CD4-positive, alpha-beta memory T cell (primary cell): ENCODE measurements around the gene MTURN. TPM values are rescaled to one million over a fixed set of nuclear protein-coding genes. Genes with fewer than 3 reads are reported as not detected.

ENCODE experiments used
- CTCF ChIA-PET: fragments of 350-600 bp; sonication (Branson Sonifier 250); formaldehyde crosslinking; loops from one replicate; lab custom pipeline; 2021; ENCODE audit warnings: inconsistent platforms; ENCODE audit not compliant: partially characterized antibody; lab: Charles Lee
- POLR2A ChIA-PET: fragments of 350-600 bp; sonication (Branson Sonifier 250); formaldehyde crosslinking; loops from one replicate; lab custom pipeline; 2021; ENCODE audit not compliant: partially characterized antibody; lab: Charles Lee
- DNase-seq, 5 donors: peaks; one replicate each; pipeline versions ENCODE4 v3.0.0 to v3.0.0-alpha.2; 2020 to 2022; ENCODE audit warnings: mixed read lengths in 1 of 5
- H3K27ac ChIP-seq: one replicate; pipeline ENCODE4 v1.7.0; 2013; ENCODE audit warnings: low read depth, low read length
- H3K27me3 ChIP-seq: 2 replicates; pipeline ENCODE4 v1.7.0; 2013; ENCODE audit warnings: mild to moderate bottlenecking, low read length, moderate library complexity; ENCODE audit not compliant: insufficient read depth
- H3K36me3 ChIP-seq: 2 replicates; pipeline ENCODE4 v1.7.0; 2013; ENCODE audit warnings: mild to moderate bottlenecking, low read length, moderate library complexity; ENCODE audit not compliant: insufficient read depth
- H3K4me1 ChIP-seq: 2 replicates; pipeline ENCODE4 v1.7.0; 2013; ENCODE audit warnings: mild to moderate bottlenecking, low read length, moderate library complexity; ENCODE audit not compliant: insufficient read depth
- H3K4me3 ChIP-seq, 2 donors: one replicate each; pipeline ENCODE4 v1.7.0; 2013; ENCODE audit warnings: low read length in 2 of 2, mild to moderate bottlenecking in 1 of 2
- H3K9me3 ChIP-seq, 2 donors: one replicate each; pipeline ENCODE4 v1.7.0; 2013; ENCODE audit warnings: low read length in 2 of 2, control low read depth in 1 of 2; ENCODE audit not compliant: control insufficient read depth in 1 of 2
- H3K27ac Mint-ChIP-seq, 7 donors: one replicate each; pipeline ENCODE4 v1.8.0; 2020 to 2021; ENCODE audit warnings: mixed read lengths in 7 of 7, mild to moderate bottlenecking in 6 of 7, inconsistent platforms in 3 of 7, moderate library complexity in 3 of 7
- H3K27me3 Mint-ChIP-seq, 2 donors: one replicate each; pipeline ENCODE4 v1.8.0; 2020 to 2021; ENCODE audit warnings: mixed read lengths in 2 of 2
- H3K36me3 Mint-ChIP-seq, 2 donors: one replicate each; pipeline ENCODE4 v1.8.0; 2020 to 2021; ENCODE audit warnings: mixed read lengths in 2 of 2, inconsistent platforms in 1 of 2, mild to moderate bottlenecking in 1 of 2
- H3K4me1 Mint-ChIP-seq, 4 donors: one replicate each; pipeline ENCODE4 v1.8.0; 2020 to 2021; ENCODE audit warnings: mixed read lengths in 4 of 4, mild to moderate bottlenecking in 1 of 4
- H3K4me3 Mint-ChIP-seq, 8 donors: one replicate each; pipeline ENCODE4 v1.8.0; 2020 to 2021; ENCODE audit warnings: mixed read lengths in 8 of 8, mild to moderate bottlenecking in 7 of 8, moderate library complexity in 6 of 8, inconsistent platforms in 3 of 8
- H3K9me3 Mint-ChIP-seq, 8 donors: one replicate each; pipeline ENCODE4 v1.8.0; 2020 to 2021; ENCODE audit warnings: mixed read lengths in 8 of 8, mild to moderate bottlenecking in 5 of 8, inconsistent platforms in 3 of 8, moderate library complexity in 1 of 8
- intact Hi-C: fragments of 100-400 bp; cut with micrococcal nuclease; formaldehyde crosslinking; loops from one replicate; pipeline ENCODE4 v1.15.1; 2023
- polyA plus RNA-seq, 2 donors: library from polyadenylated mRNA; unstranded; fragments of 300-500 nt; fragmentation: Illumina TruSeq; gene quantifications; one replicate each; pipeline ENCODE4 v1.2.3, GENCODE V29; 2021
- total RNA-seq, 2 experiments: library from RNA; stranded (reverse); gene quantifications; one replicate each; pipeline ENCODE4 v1.2.3, GENCODE V29; 2021

MTURN gene
- total and polyA plus RNA-seq, 4 experiments from 2014 or later = 3.2 to 19.2 (median 11.1) TPM

GRCh38 chr7:30191809-30192208 is 57.0 kb downstream of the MTURN start:
- no peaks in the 10 kb centered on the region for H3K4me1 Mint-ChIP-seq
- peaks cover 0 to 5% of the 10 kb centered on the region in 2 donors for H3K9me3 ChIP-seq
- CTCF ChIA-PET = no interaction called here
- H3K27ac Mint-ChIP-seq = no peak overlapping the region
- intact Hi-C loops = no loop called here
- H3K36me3 ChIP-seq = no peaks in the 10 kb centered on the region
- POLR2A ChIA-PET = no interaction called here
- no peak overlapping the region for H3K4me3 ChIP-seq
- no peaks in the 10 kb centered on the region for H3K27me3 ChIP-seq
- peaks cover 4 to 26% (median 14%) of the 10 kb centered on the region in 8 donors for H3K9me3 Mint-ChIP-seq
- H3K4me3 Mint-ChIP-seq = no peak overlapping the region
- peaks cover 0 to 3% of the 10 kb centered on the region in 2 donors for H3K27me3 Mint-ChIP-seq
- H3K36me3 Mint-ChIP-seq = peaks cover 2 to 19% of the 10 kb centered on the region in 2 donors
- no peaks in the 10 kb centered on the region for H3K4me1 ChIP-seq
- DNase-seq = no peak
- H3K27ac ChIP-seq = no peak overlapping the region

DNA sequence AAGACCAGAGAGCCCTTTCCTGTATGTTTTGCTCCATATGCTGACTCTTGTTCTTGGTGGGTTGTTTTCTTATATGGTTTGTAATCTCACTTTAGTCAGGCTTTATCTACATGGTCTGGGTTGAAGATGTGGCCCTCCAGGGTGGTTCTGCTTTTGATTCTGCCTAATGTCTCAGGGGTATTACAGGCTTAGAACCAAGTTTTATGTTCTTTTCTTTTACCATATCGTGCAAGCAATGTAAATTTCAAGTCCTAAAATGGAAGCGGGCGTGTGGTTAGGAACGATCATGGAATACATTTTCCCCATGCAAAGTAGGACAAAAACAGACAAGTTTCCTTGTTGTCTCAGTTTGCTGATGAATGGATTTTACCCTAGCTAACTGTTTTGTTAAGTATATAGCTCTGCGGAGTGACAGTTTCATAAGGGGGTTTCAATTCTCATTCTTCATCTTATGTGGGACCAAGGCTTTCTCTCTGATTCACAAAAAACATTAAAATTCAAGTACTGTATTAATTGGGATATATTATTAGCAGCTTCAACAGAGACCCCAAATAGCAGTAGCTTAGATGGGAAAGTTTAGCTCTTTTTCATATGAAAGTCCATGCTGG is 58.7 kb downstream of the MTURN start:
- Histone ChIP-seq H3K27me3 (no peaks in the 10 kb centered on the region), H3K4me3 (no peak overlapping the region), H3K4me1 (no peaks in the 10 kb centered on the region), H3K27ac (no peak overlapping the region), H3K9me3 (peaks cover 0 to 5% of the 10 kb centered on the region in 2 donors), H3K36me3 (no peaks in the 10 kb centered on the region)
- no peak for DNase-seq
- Mint-ChIP-seq H3K27me3 (peaks cover 0 to 3% of the 10 kb centered on the region in 2 donors), H3K4me3 (no peak overlapping the region), H3K36me3 (peaks cover 2 to 23% of the 10 kb centered on the region in 2 donors), H3K4me1 (no peaks in the 10 kb centered on the region), H3K27ac (no peak overlapping the region), H3K9me3 (peaks cover 0 to 18% (median 14%) of the 10 kb centered on the region in 8 donors)
- intact Hi-C loops = no loop called here
- ChIA-PET POLR2A (no interaction called here), CTCF (no interaction called here)

GRCh38 chr7:30196408-30196807 is 61.6 kb downstream of the MTURN start:
- CTCF ChIA-PET = no interaction called here
- Histone ChIP-seq H3K4me1 (no peaks in the 10 kb centered on the region), H3K27ac (no peak overlapping the region), H3K27me3 (no peaks in the 10 kb centered on the region), H3K36me3 (no peaks in the 10 kb centered on the region), H3K9me3 (peaks cover 0 to 5% of the 10 kb centered on the region in 2 donors), H3K4me3 (no peak overlapping the region)
- DNase-seq = no peak
- H3K36me3 Mint-ChIP-seq = peaks cover 2 to 23% of the 10 kb centered on the region in 2 donors
- H3K4me1 Mint-ChIP-seq = no peaks in the 10 kb centered on the region
- H3K9me3 Mint-ChIP-seq = peaks cover 0 to 18% (median 14%) of the 10 kb centered on the region in 8 donors
- intact Hi-C loops = no loop called here
- H3K27me3 Mint-ChIP-seq = no peaks in the 10 kb centered on the region
- H3K27ac Mint-ChIP-seq = no peak overlapping the region
- POLR2A ChIA-PET = no interaction called here
- H3K4me3 Mint-ChIP-seq = no peak overlapping the region

DNA sequence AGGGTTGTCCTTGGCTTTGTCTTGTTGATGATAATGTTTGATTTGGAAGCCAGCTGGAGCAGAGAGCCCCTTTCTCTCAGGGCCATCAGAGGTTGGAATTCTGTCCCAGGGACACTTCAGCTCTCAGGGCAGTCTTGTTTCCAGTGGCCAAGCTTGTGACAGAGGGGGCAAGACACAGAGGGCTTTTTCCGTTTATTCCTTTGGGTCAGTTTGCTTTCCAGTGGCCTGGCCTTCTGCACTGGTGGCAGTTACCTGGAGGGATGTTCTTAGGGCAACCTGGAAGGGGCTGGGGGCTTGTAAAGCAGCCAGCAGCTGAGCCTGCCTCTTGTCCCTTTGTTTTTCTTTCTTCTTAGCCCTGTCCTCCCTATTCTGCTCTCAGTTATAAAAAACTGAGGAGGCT is 62.7 kb downstream of the MTURN start:
- Mint-ChIP-seq H3K4me1 (no peaks in the 10 kb centered on the region), H3K27me3 (no peaks in the 10 kb centered on the region), H3K27ac (no peak overlapping the region), H3K9me3 (peaks cover 0 to 18% (median 14%) of the 10 kb centered on the region in 8 donors), H3K36me3 (peaks cover 2 to 23% of the 10 kb centered on the region in 2 donors), H3K4me3 (no peak overlapping the region)
- Histone ChIP-seq H3K27ac (no peak overlapping the region), H3K27me3 (no peaks in the 10 kb centered on the region), H3K4me1 (no peaks in the 10 kb centered on the region), H3K4me3 (no peak overlapping the region), H3K9me3 (peaks cover 0 to 5% of the 10 kb centered on the region in 2 donors), H3K36me3 (no peaks in the 10 kb centered on the region)
- no peak for DNase-seq
- intact Hi-C loops = no loop called here
- ChIA-PET POLR2A (no interaction called here), CTCF (no interaction called here)

DNA sequence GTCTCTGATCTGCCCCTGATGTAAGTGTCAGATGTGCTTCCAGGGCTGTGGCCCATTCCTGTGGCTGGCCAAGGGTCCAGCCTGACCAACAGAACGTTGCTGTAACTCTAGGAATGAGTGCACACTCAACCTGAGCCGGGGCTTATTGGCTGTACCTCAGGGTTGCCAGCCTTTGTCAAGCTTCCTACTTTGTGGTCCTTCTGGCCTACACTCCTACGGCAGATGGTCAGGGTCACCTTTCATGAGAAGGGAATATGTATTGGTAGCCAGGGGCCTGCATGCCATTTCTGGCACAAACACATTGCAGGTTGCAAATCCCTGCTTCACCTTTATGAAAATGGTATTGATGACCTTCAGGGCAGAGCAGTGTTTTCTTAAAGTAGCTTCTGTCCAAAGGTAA is 64.5 kb downstream of the MTURN start:
- POLR2A ChIA-PET = no interaction called here
- no peaks in the 10 kb centered on the region for H3K27me3 ChIP-seq
- H3K9me3 ChIP-seq = peaks cover 0 to 5% of the 10 kb centered on the region in 2 donors
- peaks cover 0 to 18% (median 14%) of the 10 kb centered on the region in 8 donors for H3K9me3 Mint-ChIP-seq
- H3K4me1 ChIP-seq = no peaks in the 10 kb centered on the region
- no peak for DNase-seq
- no peak overlapping the region for H3K27ac ChIP-seq
- no peaks in the 10 kb centered on the region for H3K36me3 ChIP-seq
- no peak overlapping the region for H3K4me3 Mint-ChIP-seq
- H3K4me3 ChIP-seq = no peak overlapping the region
- intact Hi-C loops = no loop called here
- no peaks in the 10 kb centered on the region for H3K27me3 Mint-ChIP-seq
- CTCF ChIA-PET = no interaction called here
- no peak overlapping the region for H3K27ac Mint-ChIP-seq
- no peaks in the 10 kb centered on the region for H3K4me1 Mint-ChIP-seq
- H3K36me3 Mint-ChIP-seq = peaks cover 2 to 23% of the 10 kb centered on the region in 2 donors

- intact Hi-C loops = no loop called here
These were observed 65.8 kb downstream of the MTURN start for GRCh38 chr7:30200591-30200990.

DNA sequence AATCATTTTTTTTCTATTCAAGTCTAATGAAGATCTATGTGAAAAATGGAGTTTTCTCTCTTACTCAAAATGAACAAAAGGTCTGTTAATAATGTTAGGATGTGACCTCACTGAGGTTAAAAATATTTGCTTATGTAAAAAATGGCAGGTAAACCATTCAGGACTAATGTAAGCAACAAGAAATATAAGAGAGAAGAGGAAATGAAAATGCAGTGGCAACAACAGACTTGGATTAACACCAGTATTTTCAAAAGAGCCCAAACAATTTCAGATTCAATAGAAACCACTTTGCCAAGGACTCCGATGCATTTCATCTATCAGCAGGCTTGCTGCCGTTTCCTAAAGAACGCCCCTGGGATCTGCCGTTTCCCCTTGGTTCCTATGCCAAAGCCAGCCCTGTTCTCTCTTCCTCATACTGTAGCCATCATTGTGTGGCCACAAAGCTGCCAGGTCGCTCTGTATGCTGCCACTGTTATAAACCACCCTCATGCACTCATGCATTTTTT is 66.4 kb downstream of the MTURN start:
- ChIA-PET POLR2A (no interaction called here), CTCF (no interaction called here)
- no peaks in the 10 kb centered on the region for H3K9me3 ChIP-seq
- Mint-ChIP-seq H3K9me3 (peaks cover 0 to 9% (median 5%) of the 10 kb centered on the region in 8 donors), H3K36me3 (peaks cover 0 to 8% of the 10 kb centered on the region in 2 donors), H3K27me3 (no peaks in the 10 kb centered on the region), H3K4me1 (no peaks in the 10 kb centered on the region), H3K4me3 (no peak overlapping the region), H3K27ac (no peak overlapping the region)
- H3K4me1 ChIP-seq = no peaks in the 10 kb centered on the region
- no peaks in the 10 kb centered on the region for H3K27me3 ChIP-seq
- DNase-seq = no peak
- H3K27ac ChIP-seq = no peak overlapping the region
- intact Hi-C loops = no loop called here
- H3K36me3 ChIP-seq = no peaks in the 10 kb centered on the region
- no peak overlapping the region for H3K4me3 ChIP-seq

More at GRCh38 chr7:30200591-30200990, 65.8 kb downstream of the MTURN start:
- H3K36me3 Mint-ChIP-seq = peaks cover 2 to 14% of the 10 kb centered on the region in 2 donors
- DNase-seq = no peak
- ChIA-PET CTCF (no interaction called here), POLR2A (no interaction called here)
- Histone ChIP-seq H3K4me1 (no peaks in the 10 kb centered on the region), H3K9me3 (peaks cover 0 to 5% of the 10 kb centered on the region in 2 donors), H3K27ac (no peak overlapping the region), H3K27me3 (no peaks in the 10 kb centered on the region), H3K4me3 (no peak overlapping the region), H3K36me3 (no peaks in the 10 kb centered on the region)
- peaks cover 0 to 15% (median 10%) of the 10 kb centered on the region in 8 donors for H3K9me3 Mint-ChIP-seq
- no peak overlapping the region for H3K4me3 Mint-ChIP-seq
- H3K4me1 Mint-ChIP-seq = no peaks in the 10 kb centered on the region
- no peaks in the 10 kb centered on the region for H3K27me3 Mint-ChIP-seq
- no peak overlapping the region for H3K27ac Mint-ChIP-seq
